Measurements from ENCODE around the gene SRSF11.

GRCh38 chr1:70278710-70279109 is 57.5 kb downstream of the SRSF11 start:
- no peak for TF ChIP-seq SUZ12 (IDR thresholded peaks at IDR 0.05; ENCODE audit: extremely low read depth, insufficient read depth, insufficient read length)
- TF ChIP-seq YY1 (IDR thresholded peaks at IDR 0.05; ENCODE audit: insufficient read depth, insufficient read length): no peak
- no peak for TF ChIP-seq ZNF274 (IDR thresholded peaks at IDR 0.05; ENCODE audit: low read depth, low read length)

Data from NT2/D1 (cell line).